Stimulated activated naive CD8-positive, alpha-beta T cell treated with anti-CD3 and anti-CD28 coated beads, Interleukin-15, amount 100 ng/mL, for 72 hours (primary cell): ENCODE data around the gene MIPEP.

Experiments used
- ATAC-seq: fragments of 150-1000 bp; cut with Tn5 transposase; 2 replicates; pipeline ENCODE4 v1.10.0; 2021; ENCODE audit warnings: mild to moderate bottlenecking, moderate library complexity
- DNase-seq, 2 donors: peaks; one replicate each; pipeline ENCODE4 v3.0.0; 2021 to 2022
- H3K27ac Mint-ChIP-seq, 2 donors: one replicate each; pipeline ENCODE4 v1.8.0; 2022; ENCODE audit warnings: mild to moderate bottlenecking in 2 of 2, mixed read lengths in 2 of 2, moderate library complexity in 2 of 2
- H3K27me3 Mint-ChIP-seq: one replicate; pipeline ENCODE4 v1.8.0; 2022; ENCODE audit warnings: mixed read lengths
- H3K4me1 Mint-ChIP-seq: one replicate; pipeline ENCODE4 v1.8.0; 2022; ENCODE audit warnings: mild to moderate bottlenecking, mixed read lengths
- H3K4me3 Mint-ChIP-seq, 2 donors: one replicate each; pipeline ENCODE4 v1.8.0; 2022; ENCODE audit warnings: mild to moderate bottlenecking in 2 of 2, mixed read lengths in 2 of 2, moderate library complexity in 1 of 2
- H3K9me3 Mint-ChIP-seq, 2 donors: one replicate each; pipeline ENCODE4 v1.8.0; 2022; ENCODE audit warnings: mixed read lengths in 2 of 2

MIPEP gene

GRCh38 chr13:23867027-23867491 lies 22.1 kb downstream of the MIPEP start:
- Mint-ChIP-seq H3K27ac (no peak overlapping the region), H3K4me3 (no peak overlapping the region), H3K4me1 (no peaks in the 10 kb centered on the region), H3K9me3 (no peaks in the 10 kb centered on the region), H3K27me3 (no peaks in the 10 kb centered on the region)
- DNase-seq, result no peak
- no peak for ATAC-seq

- Mint-ChIP-seq H3K9me3 (no peaks in the 10 kb centered on the region), H3K4me1 (no peaks in the 10 kb centered on the region), H3K27me3 (no peaks in the 10 kb centered on the region), H3K27ac (no peak overlapping the region), H3K4me3 (no peak overlapping the region)
- DNase-seq (no peak), ATAC-seq (no peak)
Measured at GRCh38 chr13:23866420-23867026, 22.7 kb downstream of the MIPEP start.

- ATAC-seq (no peak), DNase-seq (no peak)
- Mint-ChIP-seq H3K4me1 (no peaks in the 10 kb centered on the region), H3K27ac (no peak overlapping the region), H3K9me3 (no peaks in the 10 kb centered on the region), H3K27me3 (no peaks in the 10 kb centered on the region), H3K4me3 (no peak overlapping the region)
Measured at GRCh38 chr13:23865906-23866305, 23.3 kb downstream of the MIPEP start.

GRCh38 chr13:23865026-23865425 lies 24.2 kb downstream of the MIPEP start:
- ATAC-seq, result no peak
- Mint-ChIP-seq H3K4me1 (no peaks in the 10 kb centered on the region), H3K27me3 (no peaks in the 10 kb centered on the region), H3K9me3 (no peaks in the 10 kb centered on the region), H3K4me3 (no peak overlapping the region), H3K27ac (no peak overlapping the region)
- DNase-seq, result no peak

- DNase-seq (no peak), ATAC-seq (no peak)
- Mint-ChIP-seq H3K27me3 (no peaks in the 10 kb centered on the region), H3K27ac (no peak overlapping the region), H3K4me3 (no peak overlapping the region), H3K4me1 (peaks cover 8% of the 10 kb centered on the region), H3K9me3 (no peaks in the 10 kb centered on the region)
Measured at GRCh38 chr13:23861310-23861709, 27.9 kb downstream of the MIPEP start.

GRCh38 chr13:23859904-23860303 lies 29.3 kb downstream of the MIPEP start:
- ATAC-seq (no peak), DNase-seq (no peak)
- Mint-ChIP-seq H3K27ac (no peak overlapping the region), H3K9me3 (no peaks in the 10 kb centered on the region), H3K27me3 (no peaks in the 10 kb centered on the region), H3K4me1 (peaks cover 20% of the 10 kb centered on the region), H3K4me3 (no peak overlapping the region)

- DNase-seq (no peak), ATAC-seq (no peak)
- Mint-ChIP-seq H3K4me1 (peaks cover 20% of the 10 kb centered on the region), H3K9me3 (no peaks in the 10 kb centered on the region), H3K27me3 (no peaks in the 10 kb centered on the region), H3K4me3 (no peak overlapping the region), H3K27ac (peak overlapping the region in 1 of 2 donors; percentile 59)
Measured at GRCh38 chr13:23859455-23859854, 29.7 kb downstream of the MIPEP start.

- no peaks in the 10 kb centered on the region for H3K27me3 Mint-ChIP-seq
- ATAC-seq (no peak), DNase-seq (no peak)
- no peak overlapping the region for H3K4me3 Mint-ChIP-seq
- peaks cover 20% of the 10 kb centered on the region for H3K4me1 Mint-ChIP-seq
- no peaks in the 10 kb centered on the region for H3K9me3 Mint-ChIP-seq
- no peak overlapping the region for H3K27ac Mint-ChIP-seq
Measured at GRCh38 chr13:23858546-23858945, 30.7 kb downstream of the MIPEP start.

- no peak for ATAC-seq
- Mint-ChIP-seq H3K4me3 (no peak overlapping the region), H3K4me1 (peaks cover 20% of the 10 kb centered on the region), H3K9me3 (no peaks in the 10 kb centered on the region), H3K27ac (peak overlapping the region; percentile 6 to 74), H3K27me3 (no peaks in the 10 kb centered on the region)
- DNase-seq, result no peak
Measured at GRCh38 chr13:23856008-23856750, 33.0 kb downstream of the MIPEP start.

GRCh38 chr13:23855360-23855759 lies 33.8 kb downstream of the MIPEP start:
- no peak for DNase-seq
- no peak overlapping the region for H3K4me3 Mint-ChIP-seq
- no peaks in the 10 kb centered on the region for H3K9me3 Mint-ChIP-seq
- H3K27ac Mint-ChIP-seq, result no peak overlapping the region
- H3K27me3 Mint-ChIP-seq, result no peaks in the 10 kb centered on the region
- peaks cover 20% of the 10 kb centered on the region for H3K4me1 Mint-ChIP-seq
- no peak for ATAC-seq

- Mint-ChIP-seq H3K4me1 (peaks cover 18% of the 10 kb centered on the region), H3K27ac (no peak overlapping the region), H3K9me3 (no peaks in the 10 kb centered on the region), H3K4me3 (no peak overlapping the region), H3K27me3 (no peaks in the 10 kb centered on the region)
- ATAC-seq (no peak), DNase-seq (no peak)
Measured at GRCh38 chr13:23852351-23852750, 36.8 kb downstream of the MIPEP start.

- H3K27ac Mint-ChIP-seq, result no peak overlapping the region
- ATAC-seq, result no peak
- no peak overlapping the region for H3K4me3 Mint-ChIP-seq
- peaks cover 16% of the 10 kb centered on the region for H3K4me1 Mint-ChIP-seq
- H3K27me3 Mint-ChIP-seq, result no peaks in the 10 kb centered on the region
- DNase-seq, result no peak
- no peaks in the 10 kb centered on the region for H3K9me3 Mint-ChIP-seq
Measured at GRCh38 chr13:23851106-23851505, 38.1 kb downstream of the MIPEP start.

- Mint-ChIP-seq H3K4me1 (peaks cover 6% of the 10 kb centered on the region), H3K9me3 (no peaks in the 10 kb centered on the region), H3K27ac (no peak overlapping the region), H3K4me3 (no peak overlapping the region), H3K27me3 (no peaks in the 10 kb centered on the region)
- DNase-seq, result no peak
- no peak for ATAC-seq
Measured at GRCh38 chr13:23850134-23850533, 39.1 kb downstream of the MIPEP start.

- ATAC-seq, result no peak
- Mint-ChIP-seq H3K27ac (no peak overlapping the region), H3K4me1 (peaks cover 6% of the 10 kb centered on the region), H3K9me3 (no peaks in the 10 kb centered on the region), H3K4me3 (no peak overlapping the region), H3K27me3 (no peaks in the 10 kb centered on the region)
- no peak for DNase-seq
Measured at GRCh38 chr13:23849670-23850069, 39.5 kb downstream of the MIPEP start.

- no peaks in the 10 kb centered on the region for H3K27me3 Mint-ChIP-seq
- no peak overlapping the region for H3K4me3 Mint-ChIP-seq
- H3K9me3 Mint-ChIP-seq, result no peaks in the 10 kb centered on the region
- peaks cover 12% of the 10 kb centered on the region for H3K4me1 Mint-ChIP-seq
- ATAC-seq, result peak; percentile 23
- H3K27ac Mint-ChIP-seq, result peak overlapping the region; percentile 23 to 68
- DNase-seq, result no peak
Measured at GRCh38 chr13:23848646-23849141, 40.5 kb downstream of the MIPEP start.

- Mint-ChIP-seq H3K27ac (no peak overlapping the region), H3K27me3 (no peaks in the 10 kb centered on the region), H3K4me3 (no peak overlapping the region), H3K4me1 (peaks cover 15% of the 10 kb centered on the region), H3K9me3 (no peaks in the 10 kb centered on the region)
- no peak for DNase-seq
- ATAC-seq, result no peak
Measured at GRCh38 chr13:23848019-23848418, 41.2 kb downstream of the MIPEP start.
